ENCODE measurements around the gene GSG1L. TPM values are rescaled to one million over a fixed set of nuclear protein-coding genes. Genes with fewer than 3 reads are reported as not detected.

The GSG1L gene
- total RNA-seq, 1 experiment from 2014 or later = not detected

DNA sequence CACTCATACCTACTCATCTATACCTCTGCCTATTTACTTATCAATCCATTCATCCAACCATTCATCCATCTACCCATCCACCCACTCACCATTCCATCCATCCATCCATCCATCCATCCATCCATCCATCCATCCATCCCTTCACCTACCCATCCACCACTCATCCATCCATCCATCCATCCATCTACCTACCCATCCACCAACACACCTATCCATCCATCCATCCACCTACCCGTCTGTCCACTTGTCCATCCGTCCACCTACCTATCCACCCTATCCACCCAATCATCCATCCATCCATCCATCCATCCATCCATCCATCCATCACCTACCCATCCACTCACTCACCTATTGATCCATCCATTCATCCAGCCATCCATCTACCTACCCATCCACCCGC lies 235.7 kb downstream of the GSG1L start:
- H3K27ac Mint-ChIP-seq (ENCODE audit: unreplicated experiment) = no peak overlapping the region
- intact Hi-C loops (cut with micrococcal nuclease; ENCODE audit: unreplicated experiment) = no loop called here
- no peak for DNase-seq
- no peaks in the 10 kb centered on the region for H3K36me3 Mint-ChIP-seq (ENCODE audit: insufficient read depth, unreplicated experiment)
- BruUV-seq (replicated peaks) = no TSS peak
- H3K27me3 Mint-ChIP-seq (ENCODE audit: unreplicated experiment) = peaks cover 51% of the 10 kb centered on the region
- CTCF ChIA-PET = no interaction called here
- no peaks in the 10 kb centered on the region for H3K4me1 Mint-ChIP-seq (ENCODE audit: low read depth, unreplicated experiment)
- H3K9me3 Mint-ChIP-seq (ENCODE audit: low read depth, unreplicated experiment) = no peaks in the 10 kb centered on the region
- H3K4me3 Mint-ChIP-seq (ENCODE audit: low read depth, unreplicated experiment) = no peak overlapping the region
- TF ChIP-seq, protein P1, sequence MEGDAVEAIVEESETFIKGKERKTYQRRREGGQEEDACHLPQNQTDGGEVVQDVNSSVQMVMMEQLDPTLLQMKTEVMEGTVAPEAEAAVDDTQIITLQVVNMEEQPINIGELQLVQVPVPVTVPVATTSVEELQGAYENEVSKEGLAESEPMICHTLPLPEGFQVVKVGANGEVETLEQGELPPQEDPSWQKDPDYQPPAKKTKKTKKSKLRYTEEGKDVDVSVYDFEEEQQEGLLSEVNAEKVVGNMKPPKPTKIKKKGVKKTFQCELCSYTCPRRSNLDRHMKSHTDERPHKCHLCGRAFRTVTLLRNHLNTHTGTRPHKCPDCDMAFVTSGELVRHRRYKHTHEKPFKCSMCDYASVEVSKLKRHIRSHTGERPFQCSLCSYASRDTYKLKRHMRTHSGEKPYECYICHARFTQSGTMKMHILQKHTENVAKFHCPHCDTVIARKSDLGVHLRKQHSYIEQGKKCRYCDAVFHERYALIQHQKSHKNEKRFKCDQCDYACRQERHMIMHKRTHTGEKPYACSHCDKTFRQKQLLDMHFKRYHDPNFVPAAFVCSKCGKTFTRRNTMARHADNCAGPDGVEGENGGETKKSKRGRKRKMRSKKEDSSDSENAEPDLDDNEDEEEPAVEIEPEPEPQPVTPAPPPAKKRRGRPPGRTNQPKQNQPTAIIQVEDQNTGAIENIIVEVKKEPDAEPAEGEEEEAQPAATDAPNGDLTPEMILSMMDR (IDR thresholded peaks at IDR 0.05; ENCODE audit: unreplicated experiment) = no peak

- DNase-seq = no peak
- Mint-ChIP-seq H3K4me1 (ENCODE audit: low read depth, unreplicated experiment) (no peaks in the 10 kb centered on the region), H3K36me3 (ENCODE audit: insufficient read depth, unreplicated experiment) (no peaks in the 10 kb centered on the region), H3K27me3 (ENCODE audit: unreplicated experiment) (peaks cover 42% of the 10 kb centered on the region), H3K27ac (ENCODE audit: unreplicated experiment) (no peak overlapping the region), H3K4me3 (ENCODE audit: low read depth, unreplicated experiment) (no peak overlapping the region), H3K9me3 (ENCODE audit: low read depth, unreplicated experiment) (no peaks in the 10 kb centered on the region)
- intact Hi-C loops (cut with micrococcal nuclease; ENCODE audit: unreplicated experiment) = no loop called here
- TF ChIP-seq, protein P1 (IDR thresholded peaks at IDR 0.05; ENCODE audit: unreplicated experiment) = no peak
- no TSS peak for BruUV-seq (replicated peaks)
- CTCF ChIA-PET = no interaction called here
Observed at GRCh38 chr16:27826893-27827289, 236.6 kb downstream of the GSG1L start.

- peaks cover 39% of the 10 kb centered on the region for H3K27me3 Mint-ChIP-seq (ENCODE audit: unreplicated experiment)
Observed at GRCh38 chr16:27826081-27826892, 237.2 kb downstream of the GSG1L start.

GRCh38 chr16:27824786-27825185 lies 238.7 kb downstream of the GSG1L start:
- Mint-ChIP-seq H3K4me1 (ENCODE audit: low read depth, unreplicated experiment) (no peaks in the 10 kb centered on the region), H3K27me3 (ENCODE audit: unreplicated experiment) (peaks cover 45% of the 10 kb centered on the region), H3K36me3 (ENCODE audit: insufficient read depth, unreplicated experiment) (no peaks in the 10 kb centered on the region), H3K9me3 (ENCODE audit: low read depth, unreplicated experiment) (no peaks in the 10 kb centered on the region), H3K4me3 (ENCODE audit: low read depth, unreplicated experiment) (no peak overlapping the region), H3K27ac (ENCODE audit: unreplicated experiment) (no peak overlapping the region)
- intact Hi-C loops (cut with micrococcal nuclease; ENCODE audit: unreplicated experiment) = no loop called here
- DNase-seq = no peak
- CTCF ChIA-PET = no interaction called here
- BruUV-seq (replicated peaks) = no TSS peak
- TF ChIP-seq, protein P1 (IDR thresholded peaks at IDR 0.05; ENCODE audit: unreplicated experiment) = no peak

More at GRCh38 chr16:27826081-27826892, 237.2 kb downstream of the GSG1L start:
- TF ChIP-seq, protein P1 (IDR thresholded peaks at IDR 0.05; ENCODE audit: unreplicated experiment) = no peak
- Mint-ChIP-seq H3K4me3 (ENCODE audit: low read depth, unreplicated experiment) (no peak overlapping the region), H3K4me1 (ENCODE audit: low read depth, unreplicated experiment) (no peaks in the 10 kb centered on the region), H3K27ac (ENCODE audit: unreplicated experiment) (no peak overlapping the region), H3K36me3 (ENCODE audit: insufficient read depth, unreplicated experiment) (no peaks in the 10 kb centered on the region), H3K9me3 (ENCODE audit: low read depth, unreplicated experiment) (no peaks in the 10 kb centered on the region)
- no TSS peak for BruUV-seq (replicated peaks)
- CTCF ChIA-PET = no interaction called here
- intact Hi-C loops (cut with micrococcal nuclease; ENCODE audit: unreplicated experiment) = no loop called here
- DNase-seq = no peak
